ENCODE results near the gene SARS1.

The SARS1 gene

GRCh38 chr1:109251277-109252166, 37.8 kb downstream of the SARS1 start:
- no peak for DNase-seq

GRCh38 chr1:109252167-109252892, 38.6 kb downstream of the SARS1 start:
- no peak for DNase-seq

GRCh38 chr1:109252893-109253802, 39.4 kb downstream of the SARS1 start:
- DNase-seq = no peak

- no peak for DNase-seq
Measured at GRCh38 chr1:109253803-109254620, 40.3 kb downstream of the SARS1 start.

- DNase-seq = no peak
Measured at GRCh38 chr1:109254621-109255096, 40.9 kb downstream of the SARS1 start.

GRCh38 chr1:109255097-109255651, 41.5 kb downstream of the SARS1 start:
- DNase-seq = no peak

GRCh38 chr1:109255678-109256077, 42.0 kb downstream of the SARS1 start:
- DNase-seq = no peak

GRCh38 chr1:109256085-109256484, 42.4 kb downstream of the SARS1 start:
- no peak for DNase-seq

- DNase-seq = no peak
Measured at GRCh38 chr1:109256971-109257681, 43.4 kb downstream of the SARS1 start.

- DNase-seq = no peak
Measured at GRCh38 chr1:109257682-109258421, 44.1 kb downstream of the SARS1 start.

GRCh38 chr1:109258481-109259466, 45.1 kb downstream of the SARS1 start:
- DNase-seq = no peak

GRCh38 chr1:109259674-109260557, 46.2 kb downstream of the SARS1 start:
- no peak for DNase-seq

GRCh38 chr1:109261006-109261405, 47.3 kb downstream of the SARS1 start:
- no peak for DNase-seq

GRCh38 chr1:109261578-109261977, 47.9 kb downstream of the SARS1 start:
- no peak for DNase-seq

- no peak for DNase-seq
Measured at GRCh38 chr1:109262231-109263055, 48.7 kb downstream of the SARS1 start.

- DNase-seq = no peak
Measured at GRCh38 chr1:109263234-109263596, 49.5 kb downstream of the SARS1 start.
